ENCODE measurements around the gene DOCK4. TPM values are rescaled to one million over a fixed set of nuclear protein-coding genes. Genes with fewer than 3 reads are reported as not detected.

DOCK4 gene
- total RNA-seq, 1 donor from 2014 or later = 44.1 TPM

- H3K4me3 Mint-ChIP-seq (ENCODE audit: unreplicated experiment) = no peak overlapping the region
- H3K4me1 Mint-ChIP-seq (ENCODE audit: unreplicated experiment) = peaks cover 14% of the 10 kb centered on the region
- no peaks in the 10 kb centered on the region for H3K36me3 Mint-ChIP-seq (ENCODE audit: unreplicated experiment)
- TF ChIP-seq CTCF (IDR thresholded peaks at IDR 0.05) = no peak
- no peak for DNase-seq (ENCODE audit: extremely low spot score, unreplicated experiment)
- H3K27ac Mint-ChIP-seq (ENCODE audit: unreplicated experiment) = no peak overlapping the region
- no peaks in the 10 kb centered on the region for H3K9me3 Mint-ChIP-seq (ENCODE audit: unreplicated experiment)
- no peaks in the 10 kb centered on the region for H3K27me3 Mint-ChIP-seq (ENCODE audit: unreplicated experiment)
Observed at GRCh38 chr7:112110651-112111050, 95.5 kb downstream of the DOCK4 start.

DNA sequence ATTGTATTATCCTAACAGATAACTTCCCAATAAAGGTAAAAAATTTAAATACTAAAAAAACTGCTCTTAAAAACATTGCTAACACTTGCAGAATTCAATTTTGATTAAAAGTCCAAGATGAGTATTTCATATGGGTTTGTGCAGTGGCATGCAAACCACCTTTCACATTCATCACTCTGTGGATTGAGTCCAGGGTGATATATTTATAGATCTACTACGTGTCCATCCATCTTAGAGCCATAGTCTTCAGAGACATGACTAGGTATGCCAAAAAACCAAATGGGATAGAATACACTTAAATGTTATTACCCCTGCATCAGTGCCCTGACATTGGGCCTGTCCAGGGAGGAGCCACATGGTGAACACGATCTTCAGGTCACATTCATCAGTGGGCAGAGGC is 96.0 kb downstream of the DOCK4 start:
- Mint-ChIP-seq H3K36me3 (ENCODE audit: unreplicated experiment) (no peaks in the 10 kb centered on the region), H3K4me1 (ENCODE audit: unreplicated experiment) (peaks cover 14% of the 10 kb centered on the region), H3K27ac (ENCODE audit: unreplicated experiment) (no peak overlapping the region), H3K27me3 (ENCODE audit: unreplicated experiment) (no peaks in the 10 kb centered on the region), H3K4me3 (ENCODE audit: unreplicated experiment) (no peak overlapping the region), H3K9me3 (ENCODE audit: unreplicated experiment) (no peaks in the 10 kb centered on the region)
- TF ChIP-seq CTCF (IDR thresholded peaks at IDR 0.05) = no peak
- no peak for DNase-seq (ENCODE audit: extremely low spot score, unreplicated experiment)

GRCh38 chr7:112108981-112109380 is 97.2 kb downstream of the DOCK4 start:
- H3K4me3 Mint-ChIP-seq (ENCODE audit: unreplicated experiment) = no peak overlapping the region
- H3K9me3 Mint-ChIP-seq (ENCODE audit: unreplicated experiment) = no peaks in the 10 kb centered on the region
- no peak for TF ChIP-seq CTCF (IDR thresholded peaks at IDR 0.05)
- no peaks in the 10 kb centered on the region for H3K36me3 Mint-ChIP-seq (ENCODE audit: unreplicated experiment)
- H3K27me3 Mint-ChIP-seq (ENCODE audit: unreplicated experiment) = no peaks in the 10 kb centered on the region
- DNase-seq (ENCODE audit: extremely low spot score, unreplicated experiment) = no peak
- no peak overlapping the region for H3K27ac Mint-ChIP-seq (ENCODE audit: unreplicated experiment)
- H3K4me1 Mint-ChIP-seq (ENCODE audit: unreplicated experiment) = peaks cover 14% of the 10 kb centered on the region

GRCh38 chr7:112105584-112106530 is 100.3 kb downstream of the DOCK4 start:
- Mint-ChIP-seq H3K36me3 (ENCODE audit: unreplicated experiment) (peaks cover 2% of the 10 kb centered on the region), H3K9me3 (ENCODE audit: unreplicated experiment) (no peaks in the 10 kb centered on the region), H3K27me3 (ENCODE audit: unreplicated experiment) (no peaks in the 10 kb centered on the region), H3K4me1 (ENCODE audit: unreplicated experiment) (peaks cover 17% of the 10 kb centered on the region), H3K27ac (ENCODE audit: unreplicated experiment) (no peak overlapping the region), H3K4me3 (ENCODE audit: unreplicated experiment) (no peak overlapping the region)
- no peak for TF ChIP-seq CTCF (IDR thresholded peaks at IDR 0.05)
- DNase-seq (ENCODE audit: extremely low spot score, unreplicated experiment) = no peak

GRCh38 chr7:112104120-112104519 is 102.1 kb downstream of the DOCK4 start:
- Mint-ChIP-seq H3K4me1 (ENCODE audit: unreplicated experiment) (peaks cover 17% of the 10 kb centered on the region), H3K27me3 (ENCODE audit: unreplicated experiment) (no peaks in the 10 kb centered on the region), H3K4me3 (ENCODE audit: unreplicated experiment) (no peak overlapping the region), H3K9me3 (ENCODE audit: unreplicated experiment) (no peaks in the 10 kb centered on the region), H3K27ac (ENCODE audit: unreplicated experiment) (no peak overlapping the region), H3K36me3 (ENCODE audit: unreplicated experiment) (peaks cover 2% of the 10 kb centered on the region)
- no peak for TF ChIP-seq CTCF (IDR thresholded peaks at IDR 0.05)
- DNase-seq (ENCODE audit: extremely low spot score, unreplicated experiment) = no peak

Data from osteocyte (in vitro differentiated cells).